Nephron progenitor cell (in vitro differentiated cells): ENCODE measurements around the gene RUNDC1.

Source experiments
- DNase-seq: peaks from one replicate; pipeline ENCODE4 v3.0.0; 2021
- H3K27ac Mint-ChIP-seq: 2 replicates; pipeline ENCODE4 v1.8.0; 2021; ENCODE audit warnings: mild to moderate bottlenecking, moderate library complexity, mixed read lengths
- H3K27me3 Mint-ChIP-seq: 2 replicates; pipeline ENCODE4 v1.8.0; 2021; ENCODE audit warnings: mild to moderate bottlenecking, low read depth, mixed read lengths; ENCODE audit not compliant: poor library complexity
- H3K36me3 Mint-ChIP-seq: 2 replicates; pipeline ENCODE4 v1.8.0; 2021; ENCODE audit warnings: low read depth, mixed read lengths
- H3K4me1 Mint-ChIP-seq: 2 replicates; pipeline ENCODE4 v1.8.0; 2021; ENCODE audit warnings: mixed read lengths
- H3K4me3 Mint-ChIP-seq: 2 replicates; pipeline ENCODE4 v1.8.0; 2021; ENCODE audit warnings: mild to moderate bottlenecking, moderate library complexity, mixed read lengths
- H3K9me3 Mint-ChIP-seq: 2 replicates; pipeline ENCODE4 v1.8.0; 2021; ENCODE audit warnings: mild to moderate bottlenecking, moderate library complexity, mixed read lengths
- TF ChIP-seq, protein P1 (sequence below): fragments of 200-600 bp; sonication (generic); IDR thresholded peaks from 2 replicates; pipeline ENCODE4 v1.5.0; 2021; ENCODE audit warnings: antibody characterized with exemption

Gene RUNDC1

DNA sequence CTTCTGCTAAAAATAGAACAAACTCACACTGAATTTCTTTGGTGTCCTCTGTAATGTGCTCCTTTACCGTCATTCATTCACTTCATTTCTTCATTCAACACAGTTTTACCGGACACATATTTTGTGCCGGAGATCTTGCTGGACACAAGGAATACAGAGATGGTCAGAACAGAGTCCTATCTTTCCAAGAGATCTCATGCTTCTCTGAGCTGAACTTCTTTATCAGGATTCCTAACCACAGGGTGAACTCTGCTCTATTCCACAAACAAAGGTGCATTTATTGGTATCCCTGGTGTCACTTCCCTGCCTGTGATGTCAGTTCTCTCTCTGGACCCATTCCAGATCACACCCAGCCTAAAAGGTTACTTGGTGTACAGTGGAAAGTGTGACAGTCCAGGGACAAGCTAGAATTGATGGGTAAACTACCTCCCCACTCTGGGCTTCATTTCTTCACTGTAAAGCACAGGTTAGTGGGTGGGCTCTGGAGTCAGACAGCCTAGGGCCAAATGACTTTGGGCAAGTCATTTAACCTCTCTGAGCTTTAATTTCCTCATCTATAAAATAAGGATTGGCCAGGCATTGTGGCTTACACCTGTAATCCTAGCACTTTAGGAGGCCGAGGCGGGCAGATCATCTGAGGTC is 30.4 kb downstream of the RUNDC1 start:
- H3K36me3 Mint-ChIP-seq, result peaks cover 6% of the 10 kb centered on the region
- no peak overlapping the region for H3K27ac Mint-ChIP-seq
- H3K9me3 Mint-ChIP-seq, result no peaks in the 10 kb centered on the region
- H3K4me3 Mint-ChIP-seq, result no peak overlapping the region
- DNase-seq, result no peak
- TF ChIP-seq, protein P1, sequence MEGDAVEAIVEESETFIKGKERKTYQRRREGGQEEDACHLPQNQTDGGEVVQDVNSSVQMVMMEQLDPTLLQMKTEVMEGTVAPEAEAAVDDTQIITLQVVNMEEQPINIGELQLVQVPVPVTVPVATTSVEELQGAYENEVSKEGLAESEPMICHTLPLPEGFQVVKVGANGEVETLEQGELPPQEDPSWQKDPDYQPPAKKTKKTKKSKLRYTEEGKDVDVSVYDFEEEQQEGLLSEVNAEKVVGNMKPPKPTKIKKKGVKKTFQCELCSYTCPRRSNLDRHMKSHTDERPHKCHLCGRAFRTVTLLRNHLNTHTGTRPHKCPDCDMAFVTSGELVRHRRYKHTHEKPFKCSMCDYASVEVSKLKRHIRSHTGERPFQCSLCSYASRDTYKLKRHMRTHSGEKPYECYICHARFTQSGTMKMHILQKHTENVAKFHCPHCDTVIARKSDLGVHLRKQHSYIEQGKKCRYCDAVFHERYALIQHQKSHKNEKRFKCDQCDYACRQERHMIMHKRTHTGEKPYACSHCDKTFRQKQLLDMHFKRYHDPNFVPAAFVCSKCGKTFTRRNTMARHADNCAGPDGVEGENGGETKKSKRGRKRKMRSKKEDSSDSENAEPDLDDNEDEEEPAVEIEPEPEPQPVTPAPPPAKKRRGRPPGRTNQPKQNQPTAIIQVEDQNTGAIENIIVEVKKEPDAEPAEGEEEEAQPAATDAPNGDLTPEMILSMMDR, result no peak
- no peaks in the 10 kb centered on the region for H3K27me3 Mint-ChIP-seq
- peaks cover 41% of the 10 kb centered on the region for H3K4me1 Mint-ChIP-seq

GRCh38 chr17:43011728-43012472 is 31.5 kb downstream of the RUNDC1 start:
- Mint-ChIP-seq H3K27ac (no peak overlapping the region), H3K36me3 (peaks cover 6% of the 10 kb centered on the region), H3K9me3 (no peaks in the 10 kb centered on the region), H3K27me3 (peaks cover 2% of the 10 kb centered on the region), H3K4me3 (no peak overlapping the region), H3K4me1 (peaks cover 43% of the 10 kb centered on the region)
- TF ChIP-seq, protein P1, result no peak
- no peak for DNase-seq

DNA sequence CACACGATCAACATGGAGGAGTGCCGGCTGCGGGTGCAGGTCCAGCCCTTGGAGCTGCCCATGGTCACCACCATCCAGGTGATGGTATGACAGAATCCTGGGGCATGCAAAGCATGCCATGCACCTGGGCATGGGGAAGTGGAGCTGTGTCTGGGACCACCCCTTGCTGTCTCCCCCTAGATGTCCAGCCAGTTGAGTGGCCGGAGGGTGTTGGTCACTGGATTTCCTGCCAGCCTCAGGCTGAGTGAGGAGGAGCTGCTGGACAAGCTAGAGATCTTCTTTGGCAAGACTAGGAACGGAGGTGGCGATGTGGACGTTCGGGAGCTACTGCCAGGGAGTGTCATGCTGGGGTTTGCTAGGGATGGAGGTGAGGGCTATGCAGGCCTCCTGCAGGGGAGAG is 32.9 kb downstream of the RUNDC1 start:
- DNase-seq, result no peak
- peak overlapping the region; percentile 36 for H3K27ac Mint-ChIP-seq
- peaks cover 50% of the 10 kb centered on the region for H3K4me1 Mint-ChIP-seq
- no peaks in the 10 kb centered on the region for H3K9me3 Mint-ChIP-seq
- TF ChIP-seq, protein P1, result no peak
- H3K27me3 Mint-ChIP-seq, result peaks cover 2% of the 10 kb centered on the region
- peaks cover 13% of the 10 kb centered on the region for H3K36me3 Mint-ChIP-seq
- H3K4me3 Mint-ChIP-seq, result no peak overlapping the region

- Mint-ChIP-seq H3K27ac (peak overlapping the region; percentile 80), H3K27me3 (peaks cover 2% of the 10 kb centered on the region), H3K9me3 (no peaks in the 10 kb centered on the region), H3K36me3 (peaks cover 15% of the 10 kb centered on the region), H3K4me3 (no peak overlapping the region), H3K4me1 (peaks cover 58% of the 10 kb centered on the region)
- DNase-seq, result no peak
- TF ChIP-seq, protein P1, result no peak
Observed at GRCh38 chr17:43014020-43014648, 33.8 kb downstream of the RUNDC1 start.

DNA sequence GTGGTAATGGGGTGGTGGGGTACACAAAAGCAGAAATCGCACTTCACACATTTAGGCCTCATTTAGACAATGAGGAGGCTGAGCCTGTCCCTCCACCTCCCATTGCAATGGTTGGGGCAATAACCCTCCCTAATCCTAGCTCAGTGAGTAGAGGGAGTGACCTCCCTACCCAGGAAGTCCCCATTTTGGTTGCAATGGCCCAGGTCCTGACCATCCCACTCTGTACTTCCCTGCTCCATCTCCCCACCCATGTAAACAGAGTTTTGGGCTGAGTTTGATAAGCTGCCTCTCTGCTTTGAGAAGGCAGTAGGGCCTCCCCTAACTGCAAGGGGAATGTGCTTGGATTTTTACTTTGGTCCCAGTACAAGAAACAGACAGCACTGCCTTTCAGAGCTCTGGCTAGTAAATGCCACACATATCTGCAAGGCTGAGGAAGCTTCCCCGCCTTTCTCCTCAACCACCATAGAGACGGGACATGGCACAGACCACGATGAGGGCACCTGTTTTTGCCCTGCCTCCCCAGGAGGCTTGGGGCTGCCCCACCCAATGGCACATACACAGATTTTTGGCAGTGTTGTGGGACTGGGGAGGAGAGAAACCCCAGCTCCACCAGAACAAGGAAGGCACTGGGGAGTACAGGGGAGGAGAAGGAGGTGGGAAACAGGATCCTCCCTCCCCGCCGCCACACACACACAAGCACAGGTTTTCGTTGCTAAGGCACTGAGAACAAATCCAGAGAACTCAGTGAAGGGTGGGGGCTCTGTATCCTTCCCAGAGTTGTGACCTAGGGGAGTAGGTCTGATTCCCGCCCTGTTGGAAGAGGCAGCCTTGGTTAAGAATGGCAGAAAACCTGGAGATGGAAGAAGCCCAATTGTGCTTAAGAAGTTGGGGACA is 34.5 kb downstream of the RUNDC1 start:
- Mint-ChIP-seq H3K36me3 (peaks cover 15% of the 10 kb centered on the region), H3K27ac (peak overlapping the region; percentile 80), H3K9me3 (no peaks in the 10 kb centered on the region), H3K27me3 (peaks cover 2% of the 10 kb centered on the region), H3K4me3 (peak overlapping the region; percentile 9), H3K4me1 (peaks cover 66% of the 10 kb centered on the region)
- no peak for DNase-seq
- TF ChIP-seq, protein P1, result no peak
